ENCODE measurements around the gene MIOX.

The MIOX gene

DNA sequence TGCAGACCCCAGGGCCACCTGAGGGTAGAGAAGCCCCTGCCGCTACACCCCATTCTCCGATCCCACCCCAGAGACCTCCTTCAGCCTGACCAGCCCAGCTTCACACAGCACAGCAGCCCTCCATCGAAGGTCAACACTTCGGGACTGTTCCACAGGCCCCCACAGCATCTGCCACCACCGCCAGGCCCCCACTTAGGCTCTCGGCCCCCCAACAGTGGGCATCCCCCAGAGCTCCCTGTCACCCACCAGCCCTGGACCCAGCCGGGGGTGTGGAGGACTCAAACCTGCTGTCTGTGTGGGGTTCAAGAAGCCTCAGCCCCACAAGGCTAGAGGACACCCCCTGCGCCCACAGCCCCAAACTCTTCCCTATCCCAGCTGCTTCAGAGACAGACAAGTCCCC, 18.0 kb upstream of the MIOX start:
- TF ChIP-seq, protein P1, sequence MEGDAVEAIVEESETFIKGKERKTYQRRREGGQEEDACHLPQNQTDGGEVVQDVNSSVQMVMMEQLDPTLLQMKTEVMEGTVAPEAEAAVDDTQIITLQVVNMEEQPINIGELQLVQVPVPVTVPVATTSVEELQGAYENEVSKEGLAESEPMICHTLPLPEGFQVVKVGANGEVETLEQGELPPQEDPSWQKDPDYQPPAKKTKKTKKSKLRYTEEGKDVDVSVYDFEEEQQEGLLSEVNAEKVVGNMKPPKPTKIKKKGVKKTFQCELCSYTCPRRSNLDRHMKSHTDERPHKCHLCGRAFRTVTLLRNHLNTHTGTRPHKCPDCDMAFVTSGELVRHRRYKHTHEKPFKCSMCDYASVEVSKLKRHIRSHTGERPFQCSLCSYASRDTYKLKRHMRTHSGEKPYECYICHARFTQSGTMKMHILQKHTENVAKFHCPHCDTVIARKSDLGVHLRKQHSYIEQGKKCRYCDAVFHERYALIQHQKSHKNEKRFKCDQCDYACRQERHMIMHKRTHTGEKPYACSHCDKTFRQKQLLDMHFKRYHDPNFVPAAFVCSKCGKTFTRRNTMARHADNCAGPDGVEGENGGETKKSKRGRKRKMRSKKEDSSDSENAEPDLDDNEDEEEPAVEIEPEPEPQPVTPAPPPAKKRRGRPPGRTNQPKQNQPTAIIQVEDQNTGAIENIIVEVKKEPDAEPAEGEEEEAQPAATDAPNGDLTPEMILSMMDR (IDR thresholded peaks at IDR 0.05; ENCODE audit: low read depth, low read length, missing control alignments), result no peak
- DNase-seq (ENCODE audit: extremely low read depth, low read depth), result no peak
- no peak overlapping the region for H3K4me3 ChIP-seq (replicated peaks; ENCODE audit: low read depth, low read length)

DNA sequence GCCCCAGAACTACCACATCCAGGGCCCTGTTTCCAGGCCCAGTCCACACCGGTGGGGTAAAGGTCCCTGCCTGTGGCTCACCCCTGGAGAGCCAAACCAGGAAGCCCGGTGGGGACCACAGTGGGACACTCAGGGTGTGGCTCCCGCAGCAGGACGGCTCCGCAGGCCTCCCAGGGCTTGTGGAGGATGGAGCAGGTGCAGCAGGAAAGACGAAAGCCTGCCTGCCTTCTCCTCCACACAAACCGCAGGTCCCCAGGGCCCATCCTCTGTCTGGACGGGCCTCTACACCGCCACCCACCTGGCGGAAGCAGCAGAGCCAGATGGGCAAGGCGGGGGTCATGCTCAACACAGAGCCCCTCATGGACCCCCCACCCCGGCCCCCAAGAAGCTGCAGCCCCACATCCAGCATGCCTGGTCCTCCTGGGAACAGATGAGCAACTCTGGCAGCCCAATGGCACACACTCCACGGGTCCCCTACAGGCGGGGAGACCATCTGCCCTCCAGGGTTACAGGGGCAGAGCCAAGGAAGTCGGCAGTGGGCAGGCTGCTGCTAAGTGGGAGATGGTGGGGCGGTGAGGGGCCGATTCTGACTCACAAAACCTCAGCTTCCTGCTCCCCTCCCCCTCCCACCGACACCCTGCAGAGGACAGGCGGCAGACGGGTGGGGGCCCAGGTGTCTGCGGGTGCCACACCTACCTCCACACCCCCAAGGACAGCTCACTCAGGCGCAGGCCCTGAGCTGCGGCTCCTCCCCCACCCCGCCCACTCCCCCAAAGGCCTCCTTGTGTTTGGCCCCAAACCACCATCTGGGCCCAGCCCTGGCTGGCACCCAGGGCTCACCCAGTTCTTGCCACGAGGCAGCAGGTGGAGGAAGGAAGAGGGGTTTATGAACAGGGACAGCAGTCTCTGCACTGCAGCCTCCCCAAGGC, 17.0 kb upstream of the MIOX start:
- H3K4me3 ChIP-seq (replicated peaks; ENCODE audit: low read depth, low read length), result 0 out of 2 replicates have a peak overlapping the region, but pooled peaks have one; percentile 5
- TF ChIP-seq, protein P1 (IDR thresholded peaks at IDR 0.05; ENCODE audit: low read depth, low read length, missing control alignments), result no peak
- DNase-seq (ENCODE audit: extremely low read depth, low read depth), result peak; percentile 25

DNA sequence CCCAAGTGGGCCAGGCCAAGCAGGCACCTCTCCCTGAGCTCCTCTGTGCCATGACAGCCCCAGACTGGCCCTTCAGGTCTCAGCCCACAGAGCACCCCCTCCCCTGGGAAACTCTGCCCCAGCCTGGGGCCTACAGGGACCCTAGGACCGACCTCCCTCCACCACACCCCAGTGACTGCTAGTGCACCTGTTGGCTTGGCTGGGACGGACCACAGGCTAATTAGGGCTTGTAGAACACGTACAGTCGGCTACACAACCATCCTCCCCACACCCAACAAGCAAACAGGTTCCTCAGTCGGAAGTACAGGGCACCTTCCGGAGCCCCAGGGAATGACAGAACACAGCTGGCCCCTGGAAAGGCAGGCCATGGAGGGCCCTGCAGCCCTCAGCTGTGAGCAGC, 16.2 kb upstream of the MIOX start:
- TF ChIP-seq, protein P1 (IDR thresholded peaks at IDR 0.05; ENCODE audit: low read depth, low read length, missing control alignments), result no peak
- no peak for DNase-seq (ENCODE audit: extremely low read depth, low read depth)
- 0 out of 2 replicates have a peak overlapping the region, but pooled peaks have one; percentile 5 for H3K4me3 ChIP-seq (replicated peaks; ENCODE audit: low read depth, low read length)

DNA sequence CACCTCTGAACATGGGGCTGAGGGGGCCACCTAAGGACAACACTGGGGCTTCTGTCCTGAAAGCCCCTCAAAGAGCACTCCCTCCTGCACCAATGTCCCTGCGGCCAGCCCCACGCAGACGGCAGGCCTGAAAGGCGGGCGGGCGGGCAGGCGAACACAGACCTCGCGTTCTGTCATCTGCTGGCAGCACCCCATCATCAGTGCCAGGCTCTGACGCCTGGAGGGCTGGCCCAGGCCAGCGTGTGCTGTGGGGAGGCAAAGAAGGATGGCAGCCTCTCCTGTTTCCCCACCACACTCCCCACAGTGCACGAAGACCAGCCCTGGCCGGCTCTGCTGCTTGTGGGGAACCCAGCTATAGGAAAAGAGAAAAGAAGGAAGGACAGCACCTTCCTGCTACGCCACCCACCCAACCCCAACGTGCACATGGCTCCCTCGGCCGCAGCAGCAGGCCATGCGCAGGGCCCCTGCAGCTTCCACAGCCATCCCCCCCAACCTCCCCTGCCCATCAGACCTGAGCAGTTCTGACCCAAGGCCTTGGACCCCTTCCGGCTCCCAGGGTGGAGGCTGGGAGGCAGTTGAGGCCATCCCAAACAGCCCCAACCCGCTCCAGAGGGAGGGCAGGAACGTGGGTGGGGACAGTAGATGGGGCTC, 15.3 kb upstream of the MIOX start:
- no peak overlapping the region for H3K4me3 ChIP-seq (replicated peaks; ENCODE audit: low read depth, low read length)
- DNase-seq (ENCODE audit: extremely low read depth, low read depth), result no peak
- TF ChIP-seq, protein P1 (IDR thresholded peaks at IDR 0.05; ENCODE audit: low read depth, low read length, missing control alignments), result no peak

DNA sequence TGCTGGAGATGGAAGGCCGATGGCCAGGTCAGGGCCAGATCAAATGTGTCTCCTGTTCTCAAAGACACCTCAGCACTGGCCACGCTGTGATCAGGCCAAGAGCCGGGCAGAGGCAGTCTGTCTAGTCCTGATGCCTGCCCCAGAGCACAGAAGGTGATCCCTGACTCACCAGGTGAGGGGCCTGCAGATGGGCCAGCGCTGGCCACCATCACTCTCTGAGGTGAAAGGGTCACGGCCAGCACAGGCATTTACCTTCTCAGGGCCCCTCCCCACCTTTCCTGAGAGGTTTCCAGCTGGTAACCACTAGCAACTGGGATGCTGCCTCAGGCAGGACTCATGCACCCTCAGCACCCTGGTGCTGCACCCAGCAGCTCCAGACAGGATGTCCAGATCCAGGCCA, 14.7 kb upstream of the MIOX start:
- no peak overlapping the region for H3K4me3 ChIP-seq (replicated peaks; ENCODE audit: low read depth, low read length)
- TF ChIP-seq, protein P1 (IDR thresholded peaks at IDR 0.05; ENCODE audit: low read depth, low read length, missing control alignments), result no peak
- DNase-seq (ENCODE audit: extremely low read depth, low read depth), result no peak

DNA sequence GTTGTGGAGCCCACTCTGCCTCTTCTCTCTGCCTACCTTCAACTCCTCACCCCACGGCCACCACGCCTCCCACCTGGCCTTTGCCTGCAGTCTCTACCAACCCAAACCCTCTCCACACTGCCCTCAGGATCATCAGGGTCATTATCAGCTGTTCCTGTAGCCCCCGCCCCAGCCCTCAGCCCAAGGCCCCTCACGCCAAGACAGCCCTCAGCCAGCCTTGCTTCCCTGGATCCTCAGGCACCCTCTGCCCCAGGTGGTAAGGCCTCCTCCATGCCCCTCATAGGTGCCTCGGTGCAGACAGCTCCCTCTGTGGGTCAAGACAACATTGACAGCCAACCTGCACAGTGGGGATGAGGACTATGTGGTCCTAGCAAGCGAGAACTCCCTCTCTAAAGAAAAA, 13.6 kb upstream of the MIOX start:
- TF ChIP-seq, protein P1 (IDR thresholded peaks at IDR 0.05; ENCODE audit: low read depth, low read length, missing control alignments), result peak; percentile 36
- no peak for DNase-seq (ENCODE audit: extremely low read depth, low read depth)
- peak overlapping the region; percentile 69 for H3K4me3 ChIP-seq (replicated peaks; ENCODE audit: low read depth, low read length)

Measured in HFF-Myc (cell line).